OCI-LY1 (cell line): Measurements from ENCODE around the gene IGSF1.

Experiments used
- H2AFZ ChIP-seq: fragments of 200-600 bp; sonication (generic), shearing (Covaris generic); 2 replicates; pipeline ENCODE4 v1.6.0; 2014; ENCODE audit warnings: antibody characterized with exemption, mild to moderate bottlenecking, low read length
- H3F3A ChIP-seq: fragments of 200-600 bp; sonication (generic), shearing (Covaris generic); 2 replicates; pipeline ENCODE4 v1.6.0; 2014; ENCODE audit warnings: mild to moderate bottlenecking, antibody characterized with exemption, low read length, moderate library complexity; ENCODE audit not compliant: insufficient read depth
- H3K27ac ChIP-seq: fragments of 200-600 bp; sonication (generic); 2 replicates; pipeline ENCODE4 v1.5.1; 2014; ENCODE audit warnings: low read length, mixed run types, mild to moderate bottlenecking, low read depth; ENCODE audit not compliant: poor library complexity, severe bottlenecking
- H3K27me3 ChIP-seq: fragments of 200-600 bp; sonication (generic); 2 replicates; pipeline ENCODE4 v1.6.0; 2014; ENCODE audit warnings: antibody characterized with exemption, mild to moderate bottlenecking, low read length, moderate library complexity; ENCODE audit not compliant: insufficient read depth
- H3K36me3 ChIP-seq: fragments of 200-600 bp; sonication (generic); 2 replicates; pipeline ENCODE4 v1.6.1; 2014; ENCODE audit warnings: mild to moderate bottlenecking, antibody characterized with exemption, low read length, moderate library complexity, mixed read lengths; ENCODE audit not compliant: insufficient read depth
- H3K4me1 ChIP-seq: fragments of 200-600 bp; sonication (generic); 2 replicates; pipeline ENCODE4 v1.5.1; 2014; ENCODE audit warnings: mild to moderate bottlenecking, low read length, moderate library complexity; ENCODE audit not compliant: insufficient read depth, severe bottlenecking
- H3K4me2 ChIP-seq: fragments of 200-600 bp; sonication (generic), shearing (Covaris generic); 2 replicates; pipeline ENCODE4 v1.6.1; 2014; ENCODE audit warnings: low read length
- H3K4me3 ChIP-seq: fragments of 200-600 bp; sonication (generic); 2 replicates; pipeline ENCODE4 v1.5.1; 2014; ENCODE audit warnings: low read length, low read depth, mild to moderate bottlenecking, mixed read lengths; ENCODE audit not compliant: poor library complexity, severe bottlenecking
- H3K79me2 ChIP-seq: fragments of 200-600 bp; shearing (Covaris generic); 2 replicates; pipeline ENCODE4 v1.6.1; 2016; ENCODE audit warnings: mixed run types, low read length, mixed read lengths; ENCODE audit not compliant: insufficient read depth
- H3K9ac ChIP-seq: fragments of 200-600 bp; sonication (generic), shearing (Covaris generic); 2 replicates; pipeline ENCODE4 v1.6.1; 2014; ENCODE audit warnings: mild to moderate bottlenecking, low read length, mixed read lengths
- H3K9me2 ChIP-seq: fragments of 200-600 bp; sonication (generic), shearing (Covaris generic); 2 replicates; pipeline ENCODE4 v1.6.1; 2014; ENCODE audit warnings: low read depth, mild to moderate bottlenecking, low read length, mixed read lengths
- H3K9me3 ChIP-seq: fragments of 200-600 bp; shearing (Covaris generic); 2 replicates; pipeline ENCODE4 v1.6.1; 2014; ENCODE audit warnings: low read length, mixed read lengths
- H4K20me1 ChIP-seq: fragments of 200-600 bp; sonication (generic), shearing (Covaris generic); 2 replicates; pipeline ENCODE4 v1.6.0; 2016; ENCODE audit warnings: mild to moderate bottlenecking, low read length; ENCODE audit not compliant: insufficient read depth
- CTCF ChIP-seq: fragments of 200-600 bp; sonication (generic), shearing (Covaris generic); IDR thresholded peaks from 2 replicates; pipeline ENCODE4 v1.5.1; 2017; ENCODE audit warnings: mild to moderate bottlenecking, antibody characterized with exemption, low read length, moderate library complexity, mixed read lengths
- EZH2 ChIP-seq: fragments of 200-600 bp; sonication (generic), shearing (Covaris generic); IDR thresholded peaks from 2 replicates; pipeline ENCODE4 v1.8.0; 2017; ENCODE audit warnings: borderline replicate concordance, mixed run types, mild to moderate bottlenecking, antibody characterized with exemption, low read length, moderate library complexity, mixed read lengths

The IGSF1 gene

GRCh38 chrX:131271826-131272225 is 17.3 kb downstream of the IGSF1 start:
- H4K20me1 ChIP-seq: no peaks in the 10 kb centered on the region
- no peaks in the 10 kb centered on the region for H3K9me2 ChIP-seq
- H2AFZ ChIP-seq: no peak overlapping the region
- no peaks in the 10 kb centered on the region for H3K36me3 ChIP-seq
- no peaks in the 10 kb centered on the region for H3K79me2 ChIP-seq
- TF ChIP-seq EZH2 (no peak), CTCF (no peak)
- H3K27ac ChIP-seq: no peak overlapping the region
- no peak overlapping the region for H3K4me3 ChIP-seq
- H3K9ac ChIP-seq: no peak overlapping the region
- no peaks in the 10 kb centered on the region for H3K9me3 ChIP-seq
- no peaks in the 10 kb centered on the region for H3K4me1 ChIP-seq
- no peaks in the 10 kb centered on the region for H3F3A ChIP-seq
- H3K27me3 ChIP-seq: no peaks in the 10 kb centered on the region
- H3K4me2 ChIP-seq: no peak overlapping the region

GRCh38 chrX:131271274-131271673 is 17.8 kb downstream of the IGSF1 start:
- Histone ChIP-seq H3K4me1 (no peaks in the 10 kb centered on the region), H4K20me1 (no peaks in the 10 kb centered on the region)

GRCh38 chrX:131270080-131270479 is 19.0 kb downstream of the IGSF1 start:
- no peak overlapping the region for H2AFZ ChIP-seq
- no peak for TF ChIP-seq CTCF
- no peak for TF ChIP-seq EZH2
- no peaks in the 10 kb centered on the region for H3K9me2 ChIP-seq

More at GRCh38 chrX:131271274-131271673, 17.8 kb downstream of the IGSF1 start:
- Histone ChIP-seq H3K4me2 (no peak overlapping the region), H2AFZ (no peak overlapping the region), H3K9me2 (no peaks in the 10 kb centered on the region), H3K4me3 (no peak overlapping the region), H3K9me3 (no peaks in the 10 kb centered on the region), H3F3A (no peaks in the 10 kb centered on the region), H3K79me2 (no peaks in the 10 kb centered on the region), H3K9ac (no peak overlapping the region), H3K27ac (no peak overlapping the region), H3K27me3 (no peaks in the 10 kb centered on the region), H3K36me3 (no peaks in the 10 kb centered on the region)
- TF ChIP-seq CTCF (no peak), EZH2 (no peak)

More at GRCh38 chrX:131270080-131270479, 19.0 kb downstream of the IGSF1 start:
- H3K27me3 ChIP-seq: no peaks in the 10 kb centered on the region
- no peak overlapping the region for H3K27ac ChIP-seq
- H3K4me1 ChIP-seq: no peaks in the 10 kb centered on the region
- no peak overlapping the region for H3K4me2 ChIP-seq
- no peaks in the 10 kb centered on the region for H3K79me2 ChIP-seq
- no peaks in the 10 kb centered on the region for H3F3A ChIP-seq
- H3K9me3 ChIP-seq: no peaks in the 10 kb centered on the region
- H3K4me3 ChIP-seq: no peak overlapping the region
- no peak overlapping the region for H3K9ac ChIP-seq
- no peaks in the 10 kb centered on the region for H4K20me1 ChIP-seq
- no peaks in the 10 kb centered on the region for H3K36me3 ChIP-seq
